ENCODE measurements around the gene MRE11. TPM values are rescaled to one million over a fixed set of nuclear protein-coding genes. Genes with fewer than 3 reads are reported as not detected.

The MRE11 gene
- total RNA-seq, result 10 to 100 TPM in 2 of 4 donors, 1 to 10 TPM in 2; 9.0 to 18.3 (median 12.1) TPM

DNA sequence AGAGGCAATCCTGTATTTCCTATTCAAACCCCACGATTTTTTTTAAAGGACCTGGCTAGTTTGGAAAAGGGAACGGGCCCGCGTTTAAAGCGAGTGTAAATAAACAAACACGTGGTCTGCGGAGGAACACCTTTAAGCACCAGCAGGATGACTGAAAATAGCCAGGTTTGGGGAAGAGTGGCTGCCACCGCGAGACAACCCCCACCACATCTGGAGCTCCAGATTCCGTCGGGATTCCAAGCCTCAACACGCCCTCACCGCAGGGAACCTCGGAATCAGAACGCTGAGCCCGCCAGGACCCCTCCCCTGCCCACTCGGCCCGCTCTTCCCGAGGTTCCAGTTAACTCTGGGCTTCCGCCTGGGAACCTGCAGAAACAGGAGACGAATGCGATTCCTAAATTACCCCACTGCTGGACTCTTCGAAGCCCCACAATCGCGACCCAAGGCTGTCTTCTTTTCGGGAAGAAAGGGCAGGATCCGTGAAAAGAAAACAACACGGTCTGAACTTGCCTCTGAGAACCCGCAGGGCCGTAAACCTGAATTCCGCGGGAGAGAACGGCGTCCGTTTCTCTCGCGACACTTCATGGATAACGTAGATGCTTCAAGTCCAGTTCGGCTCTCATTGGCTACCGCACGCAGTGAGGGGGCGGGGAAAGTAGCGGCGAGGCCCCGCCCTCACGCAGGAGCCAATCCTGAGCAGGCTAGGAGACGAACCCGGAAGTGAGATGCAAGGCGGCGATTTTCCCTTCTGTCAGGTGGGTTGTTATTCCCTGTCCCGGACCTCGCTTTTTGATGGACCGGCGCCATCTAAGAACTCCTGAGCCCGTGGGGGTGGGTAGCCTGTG lies at the start of gene MRE11, which contains the start of gene ANKRD49:
TSS of gene MRE11 (minus strand) at position 564 of the 845 bp plus-strand sequence. CDS start 1,043 bp downstream, outside the sequence.
TSS of gene ANKRD49 (plus strand) at position 704 of the 845 bp plus-strand sequence. CDS start 2,710 bp downstream, outside the sequence.
- peak within 1 kb of the TSS; percentile 85 to 89 (median 86) for H3K4me3 ChIP-seq
- H3K36me3 ChIP-seq, result peaks cover 0 to 44% (median 12%) of the 10 kb centered on the region in 3 donors
- peak; percentile 83 for DNase-seq
- peak within 1 kb of the TSS; percentile 85 to 91 (median 88) for H3K27ac ChIP-seq
- H3K4me1 ChIP-seq, result peaks cover 0 to 34% (median 19%) of the 10 kb centered on the region in 3 donors
- WGBS, 2 donors, result 0 to 1% methylated on average over 28 to 35 of the region's 55 CpGs
- no peaks in the 10 kb centered on the region for H3K9me3 ChIP-seq
- no peak for TF ChIP-seq CTCF (IDR thresholded peaks at IDR 0.05)
- TF ChIP-seq POLR2A (IDR thresholded peaks at IDR 0.05), result peak in 2 of 4 donors; percentile 54 to 73
- H3K27me3 ChIP-seq, result no peaks in the 10 kb centered on the region
- intact Hi-C loops (cut with DNase I), result no loop called here

DNA sequence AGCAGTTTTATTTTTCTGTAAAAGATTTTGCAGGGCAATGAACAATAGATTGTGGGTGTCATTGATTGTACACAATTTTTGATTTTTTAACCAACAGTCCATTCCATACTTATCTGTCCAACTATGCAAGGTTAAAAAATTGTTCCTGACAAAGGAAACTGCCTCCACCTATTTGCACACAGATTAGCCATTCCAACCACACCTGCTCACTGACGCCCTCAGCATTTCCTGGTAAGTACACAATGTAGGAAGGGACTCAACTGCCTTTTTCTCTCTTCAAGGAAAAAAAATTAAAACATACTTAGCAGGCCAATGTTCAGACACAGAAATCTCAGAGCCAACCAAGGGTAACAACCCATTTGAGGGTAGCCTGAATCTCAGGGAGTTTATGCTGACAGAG lies 45.8 kb upstream of the MRE11 start:
- Histone ChIP-seq H3K4me3 (no peak overlapping the region), H3K27me3 (no peaks in the 10 kb centered on the region), H3K4me1 (peaks cover 0 to 52% (median 8%) of the 10 kb centered on the region in 3 donors), H3K36me3 (no peaks in the 10 kb centered on the region), H3K27ac (peak overlapping the region in 3 of 4 donors; percentile 32 to 76 (median 72)), H3K9me3 (no peaks in the 10 kb centered on the region)
- no peak for TF ChIP-seq POLR2A (IDR thresholded peaks at IDR 0.05)
- no peak for TF ChIP-seq CTCF (IDR thresholded peaks at IDR 0.05)
- 18 to 21% methylated on average over 1 of the region's 1 CpG for WGBS, 2 donors
- intact Hi-C loops (cut with DNase I), result no loop called here
- DNase-seq, result no peak

DNA sequence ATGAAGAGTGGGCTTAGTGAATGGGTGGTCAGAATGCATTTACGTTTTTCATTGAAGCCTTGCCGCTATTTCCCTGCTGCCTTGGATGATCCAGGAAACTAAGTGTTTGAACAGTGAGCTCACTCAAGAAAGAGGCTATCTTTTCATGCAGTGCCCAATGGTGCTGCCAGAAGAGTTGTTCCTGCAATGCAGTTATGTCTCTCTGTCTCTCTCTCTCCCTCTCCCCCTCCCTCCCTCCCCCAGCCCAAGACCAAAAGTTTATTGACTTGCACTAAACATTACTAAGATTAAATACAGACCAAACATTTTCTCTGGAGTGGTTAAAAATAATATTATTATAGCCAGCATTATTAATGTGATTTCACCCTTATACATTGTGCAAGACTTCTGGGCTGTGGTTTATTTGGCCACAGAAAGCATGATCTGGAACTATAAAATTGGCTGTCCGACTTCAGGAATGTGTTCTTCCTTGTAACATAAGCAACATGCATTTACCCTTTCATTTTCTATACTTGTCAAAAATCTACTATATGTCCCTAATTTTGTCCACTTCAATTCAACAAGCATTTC lies 43.5 kb upstream of the MRE11 start:
- Histone ChIP-seq H3K27ac (peak overlapping the region in 2 of 4 donors; percentile 12 to 14), H3K4me3 (no peak overlapping the region), H3K27me3 (no peaks in the 10 kb centered on the region), H3K36me3 (no peaks in the 10 kb centered on the region), H3K4me1 (peaks cover 0 to 34% (median 3%) of the 10 kb centered on the region in 3 donors), H3K9me3 (no peaks in the 10 kb centered on the region)
- intact Hi-C loops (cut with DNase I), result no loop called here
- WGBS, 2 donors, result 37 to 50% methylated on average over 3 of the region's 3 CpGs
- no peak for DNase-seq
- TF ChIP-seq CTCF (IDR thresholded peaks at IDR 0.05), result no peak

DNA sequence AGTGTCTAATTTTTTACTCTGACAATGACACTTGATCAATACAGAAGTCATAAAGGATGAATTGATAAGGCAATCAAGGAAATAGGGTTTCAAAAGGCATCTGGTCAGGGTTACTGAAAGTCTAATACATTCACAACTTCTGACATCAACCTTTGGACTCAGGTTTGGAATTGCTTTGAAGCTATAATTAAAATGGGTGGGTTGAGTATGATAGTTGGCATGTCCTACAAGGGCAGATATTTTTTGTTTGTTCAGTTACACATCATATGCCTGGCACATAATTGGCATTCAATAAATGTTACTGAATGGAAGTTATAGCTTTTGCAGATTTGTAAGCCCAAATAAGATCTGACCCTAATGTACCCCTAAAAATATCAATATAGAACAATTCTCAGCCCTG lies 42.7 kb upstream of the MRE11 start:
- H3K36me3 ChIP-seq, result no peaks in the 10 kb centered on the region
- no peak overlapping the region for H3K4me3 ChIP-seq
- H3K27me3 ChIP-seq, result no peaks in the 10 kb centered on the region
- intact Hi-C loops (cut with DNase I), result no loop called here
- no peak for DNase-seq
- H3K4me1 ChIP-seq, result peaks cover 0 to 34% (median 3%) of the 10 kb centered on the region in 3 donors
- no peak for TF ChIP-seq POLR2A (IDR thresholded peaks at IDR 0.05)
- no peak for TF ChIP-seq CTCF (IDR thresholded peaks at IDR 0.05)
- H3K9me3 ChIP-seq, result no peaks in the 10 kb centered on the region
- H3K27ac ChIP-seq, result no peak overlapping the region
